ENCODE data around the gene RO60. TPM values are rescaled to one million over a fixed set of nuclear protein-coding genes. Genes with fewer than 3 reads are reported as not detected.

The RO60 gene
- total and polyA plus RNA-seq, 2 of the 13 experiments (the other 11 are each of a cell fraction or from before 2014, with no cell fraction given): 20.3 to 53.7 TPM

- TF ChIP-seq NKX3-1 (CRISPR knock-in tag; IDR thresholded peaks at IDR 0.05): no peak
- no peak for TF ChIP-seq MZF1 (CRISPR knock-in tag; IDR thresholded peaks at IDR 0.05; ENCODE audit: borderline replicate concordance)
- no peak for TF ChIP-seq NFKB2 (CRISPR knock-in tag; IDR thresholded peaks at IDR 0.05; ENCODE audit: borderline replicate concordance)
- no peak for TF ChIP-seq ZXDC (CRISPR knock-in tag; IDR thresholded peaks at IDR 0.05)
- no peak for TF ChIP-seq FOSL2 (CRISPR knock-in tag; IDR thresholded peaks at IDR 0.05)
Observed at GRCh38 chr1:193013005-193013404, 46.4 kb upstream of the RO60 start (continued).

DNA sequence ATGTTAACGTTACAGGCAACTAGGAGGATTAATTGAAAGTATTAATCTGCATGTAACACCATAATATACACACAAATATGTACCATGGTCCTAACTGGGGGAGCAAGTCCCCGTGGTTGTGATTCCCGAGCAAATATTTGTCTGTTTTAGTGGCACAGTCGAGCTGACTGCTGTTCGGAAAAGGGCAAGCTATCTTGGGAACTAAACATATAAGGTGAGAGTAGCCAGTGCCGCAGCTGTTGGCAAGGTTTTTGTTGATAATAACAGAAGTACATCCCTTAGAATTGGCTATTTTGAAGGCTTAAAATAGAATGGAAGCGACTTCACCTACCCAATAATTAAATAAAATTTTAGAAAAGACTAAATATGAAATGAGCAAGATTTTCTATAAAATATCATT, 45.7 kb upstream of the RO60 start:
- ATAC-seq (no peak), DNase-seq (ENCODE audit: low spot score) (no peak), FAIRE-seq (no peak)
- Histone ChIP-seq H3K4me1 (ENCODE audit: insufficient read depth, low read length) (peaks cover 15% of the 10 kb centered on the region), H3K9me3 (ENCODE audit: low read length) (no peaks in the 10 kb centered on the region), H3K36me3 (replicated peaks in 1 of 2; ENCODE audit: control insufficient read depth in 1 of 2, insufficient read depth in 2 of 2, low read length in 2 of 2) (peaks cover 0 to 2% of the 10 kb centered on the region in 2 experiments; a peak in 2 of 5 replicates), H3K79me2 (ENCODE audit: insufficient read depth, low read length) (no peaks in the 10 kb centered on the region), H3K9ac (ENCODE audit: insufficient read depth, low read depth, low read length) (no peak overlapping the region), H4K20me1 (ENCODE audit: insufficient read depth, low read length) (no peaks in the 10 kb centered on the region), H3K27me3 (ENCODE audit: control insufficient read depth in 1 of 2, insufficient read depth in 2 of 2, low read length in 2 of 2) (no peaks in the 10 kb centered on the region), H3K4me3 (replicated peaks in 1 of 3; ENCODE audit: insufficient read depth in 1 of 3, low read depth in 2 of 3, low read length in 3 of 3) (no peak overlapping the region), H2AFZ (ENCODE audit: low read length) (no peak overlapping the region), H3K4me2 (ENCODE audit: low read depth, low read length) (no peak overlapping the region), H3K27ac (ENCODE audit: extremely low read length, insufficient read depth, low read length) (no peak overlapping the region)
- BruUV-seq (replicated peaks): no TSS peak
- ChIA-PET CTCF (ENCODE audit: low intra/inter-chr PET ratio, low total read pairs) (no interaction called here), POLR2A (no interaction called here)
- 87% methylated on average over 7 of the region's 7 CpGs for WGBS (ENCODE audit: low lambda C conversion rate)
- intact Hi-C loops (cut with micrococcal nuclease; ENCODE audit: unreplicated experiment) (no loop called here), in situ Hi-C loops (cut with HindIII; ENCODE audit: extremely low pct_ligation_motif_present, low pct_unique_long_range_greater_than_20kb) (no loop called here)
- TF ChIP-seq GABPA (IDR thresholded peaks at IDR 0.05; ENCODE audit: low read depth, low read length) (no peak), GABPA (CRISPR knock-in tag; IDR thresholded peaks at IDR 0.05; ENCODE audit: low read depth) (no peak), ZNF83 (CRISPR knock-in tag; IDR thresholded peaks at IDR 0.05; ENCODE audit: borderline replicate concordance) (no peak), TBX2 (CRISPR knock-in tag; IDR thresholded peaks at IDR 0.05; ENCODE audit: borderline replicate concordance) (no peak), ZGPAT (CRISPR knock-in tag; IDR thresholded peaks at IDR 0.05) (no peak), BCL3 (CRISPR knock-in tag; IDR thresholded peaks at IDR 0.05) (no peak), KMT2B (CRISPR knock-in tag; IDR thresholded peaks at IDR 0.05) (no peak), JUND (CRISPR knock-in tag; IDR thresholded peaks at IDR 0.05) (no peak), ZNF441 (CRISPR knock-in tag; IDR thresholded peaks at IDR 0.05; ENCODE audit: borderline replicate concordance) (no peak), MIER2 (CRISPR knock-in tag; IDR thresholded peaks at IDR 0.05) (no peak), SPEN (CRISPR knock-in tag; IDR thresholded peaks at IDR 0.05; ENCODE audit: low read depth) (no peak), ZNF317 (CRISPR knock-in tag; IDR thresholded peaks at IDR 0.05) (no peak), JARID2 (CRISPR knock-in tag; IDR thresholded peaks at IDR 0.05; ENCODE audit: insufficient replicate concordance) (no peak)
- TF ChIP-seq, protein P1, sequence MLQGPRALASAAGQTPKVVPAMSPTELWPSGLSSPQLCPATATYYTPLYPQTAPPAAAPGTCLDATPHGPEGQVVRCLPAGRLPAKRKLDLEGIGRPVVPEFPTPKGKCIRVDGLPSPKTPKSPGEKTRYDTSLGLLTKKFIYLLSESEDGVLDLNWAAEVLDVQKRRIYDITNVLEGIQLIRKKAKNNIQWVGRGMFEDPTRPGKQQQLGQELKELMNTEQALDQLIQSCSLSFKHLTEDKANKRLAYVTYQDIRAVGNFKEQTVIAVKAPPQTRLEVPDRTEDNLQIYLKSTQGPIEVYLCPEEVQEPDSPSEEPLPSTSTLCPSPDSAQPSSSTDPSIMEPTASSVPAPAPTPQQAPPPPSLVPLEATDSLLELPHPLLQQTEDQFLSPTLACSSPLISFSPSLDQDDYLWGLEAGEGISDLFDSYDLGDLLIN (CRISPR knock-in tag; IDR thresholded peaks at IDR 0.05; ENCODE audit: borderline replicate concordance): no peak

Measured in HepG2 (cell line).